SIG-M5 (cell line): ENCODE results near the gene NTMT1.

Source experiments
- DNase-seq: peaks from one replicate; lab custom pipeline; 2025; lab: John Stamatoyannopoulos, UW

Gene NTMT1

DNA sequence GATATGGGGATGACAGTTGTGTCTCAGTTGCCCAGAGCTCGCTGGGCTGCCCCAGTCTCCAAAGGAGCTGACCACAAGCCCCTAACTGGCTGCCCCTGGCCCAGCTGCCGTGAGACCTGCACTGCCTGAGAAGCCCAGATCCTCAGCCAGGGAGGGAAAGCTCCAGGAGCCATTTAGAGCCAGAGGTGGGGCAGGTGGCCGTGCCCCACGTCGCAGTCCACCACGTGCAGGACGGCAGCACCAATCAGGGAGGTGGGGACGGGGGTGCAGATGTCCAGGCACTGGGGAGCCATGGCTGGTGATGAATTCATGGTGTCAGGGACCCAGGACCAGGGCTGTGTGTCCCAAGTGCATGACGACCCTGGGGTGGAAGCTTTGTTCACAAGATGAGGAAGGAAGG lies 52.9 kb downstream of the NTMT1 start:
- DNase-seq, result no peak

DNA sequence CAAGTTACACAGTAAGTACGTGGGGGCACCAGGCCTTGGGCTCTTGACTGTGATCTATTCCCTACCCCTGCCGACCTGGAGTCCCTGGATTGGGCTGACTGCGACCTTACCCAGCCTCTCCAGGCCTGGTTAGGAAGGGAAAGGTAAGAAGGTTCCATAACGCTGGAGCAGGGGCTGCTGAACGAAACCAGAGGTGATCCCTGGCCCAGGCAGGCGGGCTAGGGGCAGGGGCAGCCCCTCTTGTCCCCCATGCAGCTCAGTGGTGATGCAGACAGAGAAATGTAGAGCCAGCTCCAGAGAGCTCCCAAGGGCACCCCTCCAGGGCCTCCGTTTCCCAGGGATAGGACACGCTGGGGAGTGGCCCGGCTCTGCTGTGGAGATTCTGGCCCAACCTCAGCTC lies 53.6 kb downstream of the NTMT1 start:
- DNase-seq, result no peak

DNA sequence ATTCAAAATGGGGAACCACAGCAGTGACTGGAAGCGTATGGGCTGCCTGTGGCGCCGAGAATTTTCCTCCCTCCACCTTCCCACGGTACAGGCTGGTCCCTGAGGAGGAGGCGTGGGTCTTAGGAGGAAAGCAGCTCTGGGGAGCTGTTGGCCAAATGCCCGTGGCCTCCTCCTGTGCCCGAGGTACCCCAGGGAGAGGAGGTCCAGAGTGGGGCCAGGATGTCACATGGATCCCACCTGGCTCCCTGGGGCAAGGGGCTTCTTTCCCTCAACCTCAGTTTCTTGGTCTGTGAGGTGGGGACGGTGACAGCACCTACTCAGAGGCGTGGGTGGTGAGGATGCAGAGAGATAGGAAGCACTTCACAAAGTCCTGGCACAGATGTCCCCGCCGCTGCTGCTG lies 56.0 kb downstream of the NTMT1 start:
- DNase-seq, result no peak

DNA sequence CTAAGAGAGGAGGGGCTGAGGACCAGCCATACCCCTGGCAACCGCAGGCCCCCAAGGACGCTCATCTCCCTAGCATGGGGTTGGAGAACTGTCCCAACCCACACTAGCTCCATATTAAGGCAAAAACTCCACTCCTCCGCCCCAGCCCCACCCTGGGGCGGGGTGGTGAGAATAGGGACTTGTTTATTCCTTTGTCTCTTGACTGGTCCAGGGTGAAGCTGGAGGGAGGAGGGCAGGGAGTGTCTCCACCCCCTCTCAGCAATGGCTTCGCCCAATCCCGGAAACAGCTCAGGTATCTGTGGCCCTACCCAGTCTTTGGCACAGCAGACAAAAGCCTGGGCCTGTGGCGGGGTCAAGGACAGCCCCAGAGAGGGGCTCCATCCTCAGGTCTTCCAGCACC lies 56.4 kb downstream of the NTMT1 start:
- DNase-seq, result no peak

DNA sequence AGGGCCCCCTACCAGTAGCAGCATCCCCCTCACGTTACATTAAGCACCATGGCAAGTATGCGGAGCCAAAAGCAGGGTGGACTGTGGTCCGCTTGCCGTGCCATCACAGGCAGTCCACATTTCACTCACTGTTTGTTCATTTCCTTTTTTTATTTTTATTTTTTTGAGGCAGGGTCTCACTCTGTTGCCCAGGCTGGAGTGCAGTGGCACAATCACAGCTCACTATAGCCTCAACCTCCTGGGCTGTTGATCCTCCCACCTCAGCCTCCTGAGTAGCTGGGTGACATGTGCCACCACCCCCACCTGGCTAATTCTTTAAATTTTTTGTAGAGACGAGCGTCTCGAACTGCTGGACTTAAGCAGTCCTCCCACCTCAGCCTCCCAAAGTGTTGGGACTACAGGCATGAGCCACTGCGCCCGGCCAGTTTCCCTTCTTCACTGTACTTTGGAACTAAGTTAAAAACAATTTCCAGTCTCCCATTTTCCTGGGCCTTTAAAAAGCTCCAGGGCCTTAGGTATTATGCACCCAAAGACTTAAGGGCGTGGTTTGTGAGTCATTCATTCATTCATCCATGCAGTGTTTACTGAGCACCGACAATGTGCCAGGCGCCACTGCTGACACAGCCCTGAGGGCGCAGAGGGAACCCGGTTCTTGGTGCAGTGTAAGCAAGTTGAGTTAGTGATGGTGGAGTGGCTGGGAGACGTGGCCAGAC lies 59.4 kb downstream of the NTMT1 start:
- no peak for DNase-seq
